Lung (tissue), 12 donors: ENCODE results near the gene CLSTN2. TPM values are rescaled to one million over a fixed set of nuclear protein-coding genes. Genes with fewer than 3 reads are reported as not detected.

ENCODE experiments used
- ATAC-seq: fragments of 200-7000 bp; cut with Tn5 transposase; one replicate; pipeline ENCODE4 v1.9.1; 2020; ENCODE audit warnings: moderate number of reproducible peaks; ENCODE audit not compliant: insufficient read depth, low FRiP score
- DNase-seq, 3 donors: peaks; one replicate each; pipeline ENCODE4 v3.0.0-alpha.2; 2013 to 2017
- H3K27ac ChIP-seq, 2 donors: one replicate each; pipeline ENCODE4 v1.5.1; 2013; ENCODE audit warnings: mild to moderate bottlenecking in 2 of 2, moderate library complexity in 2 of 2, control low read depth in 1 of 2, inconsistent platforms in 1 of 2, low read depth in 1 of 2, low read length in 1 of 2
- H3K27me3 ChIP-seq, 3 donors: one replicate each; pipeline ENCODE4 v1.5.1; 2013; ENCODE audit warnings: low read length in 2 of 3; ENCODE audit not compliant: control insufficient read depth in 3 of 3, insufficient read depth in 3 of 3
- H3K36me3 ChIP-seq, 4 donors: one replicate each; pipeline ENCODE4 v1.5.1; 2013; ENCODE audit warnings: low read length in 4 of 4, mild to moderate bottlenecking in 1 of 4, moderate library complexity in 1 of 4; ENCODE audit not compliant: control insufficient read depth in 4 of 4, insufficient read depth in 4 of 4
- H3K4me1 ChIP-seq, 5 donors: one replicate each; pipeline ENCODE4 v1.5.1; 2013; ENCODE audit warnings: low read length in 5 of 5, mild to moderate bottlenecking in 2 of 5, moderate library complexity in 1 of 5; ENCODE audit not compliant: control insufficient read depth in 5 of 5, insufficient read depth in 5 of 5
- H3K4me3 ChIP-seq: one replicate; pipeline ENCODE4 v1.5.1; 2013; ENCODE audit warnings: mild to moderate bottlenecking, control low read depth, moderate library complexity
- H3K9ac ChIP-seq, 2 donors: one replicate each; pipeline ENCODE4 v1.5.1; 2013; ENCODE audit warnings: low read length in 2 of 2, control low read depth in 1 of 2; ENCODE audit not compliant: insufficient read depth in 1 of 2
- H3K9me3 ChIP-seq, 4 donors: one replicate each; pipeline ENCODE4 v1.5.1; 2013; ENCODE audit warnings: low read length in 3 of 4, mild to moderate bottlenecking in 1 of 4, moderate library complexity in 1 of 4; ENCODE audit not compliant: control insufficient read depth in 4 of 4, insufficient read depth in 3 of 4
- CTCF ChIP-seq: IDR thresholded peaks from 2 replicates; pipeline ENCODE4 v1.5.1; 2012; ENCODE audit warnings: mild to moderate bottlenecking; ENCODE audit errors: control extremely low read depth, extremely low read depth
- WGBS, 2 donors: extraction: QIAGEN DNeasy Blood & Tissue Kit; methylation state at CpG; one replicate each; pipeline ENCODE4 v1.1.7; 2013; 5-methylcytosine and 5-hydroxymethylcytosine counted together
- polyA plus RNA-seq, 2 donors: library from polyadenylated mRNA; stranded (reverse); fragments of 200-250 nt; gene quantifications; one replicate each; pipeline ENCODE4 v1.2.1, GENCODE V29; 2013
- total RNA-seq, 2 donors: library from RNA; depleted of rRNA in 1 of 2; stranded (reverse); fragments of >200 nt in 1 of 2; gene quantifications; one replicate each; pipeline ENCODE4 v1.2.1, GENCODE V29; 2014 to 2021
- donor health status: control.
- donor health status: control.
- donor health status: Bipolar disorder and iron deficiency.
- donor health status: healthy.
- donor health status: DM: yes; HTN: yes; CAD: no.

CLSTN2 gene
- total and polyA plus RNA-seq, 4 donors, result 0.07 to 2.4 (median 1.3) TPM

- no peak overlapping the region for H3K27ac ChIP-seq
- H3K27me3 ChIP-seq, result no peaks in the 10 kb centered on the region
- H3K4me3 ChIP-seq, result no peak overlapping the region
- H3K9me3 ChIP-seq, result no peaks in the 10 kb centered on the region
- no peak for TF ChIP-seq CTCF
- no peaks in the 10 kb centered on the region for H3K36me3 ChIP-seq
- ATAC-seq, result no peak
- H3K9ac ChIP-seq, result no peak overlapping the region
- WGBS, 2 donors, result 90 to 94% methylated on average over 5 of the region's 5 CpGs
- no peak for DNase-seq
- no peaks in the 10 kb centered on the region for H3K4me1 ChIP-seq
Measured at GRCh38 chr3:140013220-140013619, 78.2 kb downstream of the CLSTN2 start.

- TF ChIP-seq CTCF, result no peak
- Histone ChIP-seq H3K9me3 (no peaks in the 10 kb centered on the region), H3K9ac (no peak overlapping the region), H3K4me3 (no peak overlapping the region), H3K36me3 (no peaks in the 10 kb centered on the region), H3K27ac (no peak overlapping the region), H3K27me3 (no peaks in the 10 kb centered on the region), H3K4me1 (no peaks in the 10 kb centered on the region)
- 79 to 80% methylated on average over 3 of the region's 3 CpGs for WGBS, 2 donors
- DNase-seq (no peak), ATAC-seq (no peak)
Measured at GRCh38 chr3:140014831-140015495, 80.0 kb downstream of the CLSTN2 start.

- no peak for TF ChIP-seq CTCF
- ATAC-seq (no peak), DNase-seq (no peak)
- H3K27me3 ChIP-seq, result no peaks in the 10 kb centered on the region
- H3K9me3 ChIP-seq, result no peaks in the 10 kb centered on the region
- no peak overlapping the region for H3K4me3 ChIP-seq
- H3K36me3 ChIP-seq, result no peaks in the 10 kb centered on the region
- WGBS, 2 donors, result 90 to 92% methylated on average over 3 of the region's 3 CpGs
- no peaks in the 10 kb centered on the region for H3K4me1 ChIP-seq
- H3K9ac ChIP-seq, result no peak overlapping the region
- H3K27ac ChIP-seq, result no peak overlapping the region
Measured at GRCh38 chr3:140015741-140016140, 80.8 kb downstream of the CLSTN2 start.

GRCh38 chr3:140018556-140018955 lies 83.6 kb downstream of the CLSTN2 start:
- no peaks in the 10 kb centered on the region for H3K27me3 ChIP-seq
- 42 to 52% methylated on average over 2 of the region's 2 CpGs for WGBS, 2 donors
- ATAC-seq (no peak), DNase-seq (no peak)
- TF ChIP-seq CTCF, result no peak
- H3K4me1 ChIP-seq, result peaks cover 0 to 3% (median 0%) of the 10 kb centered on the region in 5 donors
- no peak overlapping the region for H3K9ac ChIP-seq
- no peaks in the 10 kb centered on the region for H3K36me3 ChIP-seq
- H3K27ac ChIP-seq, result no peak overlapping the region
- H3K4me3 ChIP-seq, result no peak overlapping the region
- no peaks in the 10 kb centered on the region for H3K9me3 ChIP-seq
